HG03045 (cell line): Measurements from ENCODE around the gene CDCP1.

ENCODE experiments used
- ATAC-seq: cut with Tn5 transposase; IDR thresholded peaks from one replicate; pipeline ENCODE4 v1.9.1; 2021; ENCODE audit warnings: mild to moderate bottlenecking, moderate library complexity; ENCODE audit not compliant: unreplicated experiment

The CDCP1 gene, protein sequence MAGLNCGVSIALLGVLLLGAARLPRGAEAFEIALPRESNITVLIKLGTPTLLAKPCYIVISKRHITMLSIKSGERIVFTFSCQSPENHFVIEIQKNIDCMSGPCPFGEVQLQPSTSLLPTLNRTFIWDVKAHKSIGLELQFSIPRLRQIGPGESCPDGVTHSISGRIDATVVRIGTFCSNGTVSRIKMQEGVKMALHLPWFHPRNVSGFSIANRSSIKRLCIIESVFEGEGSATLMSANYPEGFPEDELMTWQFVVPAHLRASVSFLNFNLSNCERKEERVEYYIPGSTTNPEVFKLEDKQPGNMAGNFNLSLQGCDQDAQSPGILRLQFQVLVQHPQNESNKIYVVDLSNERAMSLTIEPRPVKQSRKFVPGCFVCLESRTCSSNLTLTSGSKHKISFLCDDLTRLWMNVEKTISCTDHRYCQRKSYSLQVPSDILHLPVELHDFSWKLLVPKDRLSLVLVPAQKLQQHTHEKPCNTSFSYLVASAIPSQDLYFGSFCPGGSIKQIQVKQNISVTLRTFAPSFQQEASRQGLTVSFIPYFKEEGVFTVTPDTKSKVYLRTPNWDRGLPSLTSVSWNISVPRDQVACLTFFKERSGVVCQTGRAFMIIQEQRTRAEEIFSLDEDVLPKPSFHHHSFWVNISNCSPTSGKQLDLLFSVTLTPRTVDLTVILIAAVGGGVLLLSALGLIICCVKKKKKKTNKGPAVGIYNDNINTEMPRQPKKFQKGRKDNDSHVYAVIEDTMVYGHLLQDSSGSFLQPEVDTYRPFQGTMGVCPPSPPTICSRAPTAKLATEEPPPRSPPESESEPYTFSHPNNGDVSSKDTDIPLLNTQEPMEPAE

DNA sequence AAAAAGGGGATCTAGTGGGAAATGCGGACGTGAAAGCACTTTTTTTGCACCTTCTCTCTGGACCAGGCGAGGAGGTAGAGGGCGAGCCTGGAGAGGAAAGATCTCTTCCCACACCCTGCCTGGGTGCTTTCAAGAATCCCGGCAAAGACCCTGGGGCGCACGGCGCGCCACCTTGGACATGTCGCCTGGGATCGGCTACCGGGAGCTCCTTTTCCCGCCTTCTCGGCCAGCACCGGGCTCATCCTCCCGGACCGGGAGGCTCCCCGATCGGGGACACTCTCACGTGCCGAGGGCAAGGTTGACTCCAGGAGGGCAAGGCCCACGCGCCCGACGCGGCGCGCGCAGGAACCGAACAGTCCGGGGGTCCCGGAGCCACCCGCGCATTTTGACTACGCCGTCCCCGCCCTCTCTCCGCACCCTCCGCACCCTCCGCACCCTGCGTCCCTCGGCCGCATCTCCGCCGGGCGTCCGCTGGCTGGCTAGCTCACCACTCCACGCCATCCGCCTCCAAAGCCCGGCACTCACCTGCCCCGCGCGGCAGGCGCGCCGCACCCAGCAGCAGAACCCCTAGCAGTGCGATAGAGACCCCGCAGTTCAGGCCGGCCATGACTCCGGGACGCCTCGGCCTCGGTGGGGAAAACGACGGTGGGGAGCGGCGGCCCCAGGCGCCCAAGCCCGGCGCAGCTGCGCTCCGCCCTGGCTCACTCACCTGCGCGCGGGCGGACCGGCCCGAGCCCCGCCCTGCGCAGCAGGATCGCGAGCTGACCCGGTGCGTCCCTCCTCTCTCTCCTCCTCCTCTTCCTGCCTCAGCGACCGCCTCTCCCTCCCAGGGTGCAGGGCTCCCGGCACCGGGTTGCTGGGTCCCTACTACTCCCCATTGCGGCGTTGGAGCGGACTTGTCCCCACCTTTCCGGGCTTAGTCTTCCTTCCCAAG lies at the start of gene CDCP1:
Gene CDCP1 (minus strand): TSS at position 698 of the 934 bp plus-strand sequence. CDS start 91 bp downstream, at position 607.
- no peak for ATAC-seq

DNA sequence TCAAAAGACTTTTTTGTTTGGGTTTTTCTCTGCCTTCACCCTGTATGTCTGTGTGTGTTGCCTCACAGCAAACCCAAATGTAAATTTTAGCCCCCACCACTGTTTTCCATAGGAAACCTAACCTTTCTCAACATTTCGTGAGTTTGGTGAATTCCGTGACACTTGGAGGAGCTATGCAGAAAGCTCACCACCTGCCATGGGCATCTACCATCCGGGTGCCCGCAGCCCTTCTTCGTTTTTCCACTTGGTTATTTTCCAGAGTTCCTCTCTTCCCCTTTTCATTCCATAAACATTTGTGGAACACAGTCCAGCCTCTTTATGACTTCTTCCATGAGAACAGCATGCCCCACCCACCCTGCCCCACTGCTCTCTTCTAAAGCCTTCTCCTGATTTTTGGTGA lies 48.6 kb upstream of the CDCP1 start:
- no peak for ATAC-seq

DNA sequence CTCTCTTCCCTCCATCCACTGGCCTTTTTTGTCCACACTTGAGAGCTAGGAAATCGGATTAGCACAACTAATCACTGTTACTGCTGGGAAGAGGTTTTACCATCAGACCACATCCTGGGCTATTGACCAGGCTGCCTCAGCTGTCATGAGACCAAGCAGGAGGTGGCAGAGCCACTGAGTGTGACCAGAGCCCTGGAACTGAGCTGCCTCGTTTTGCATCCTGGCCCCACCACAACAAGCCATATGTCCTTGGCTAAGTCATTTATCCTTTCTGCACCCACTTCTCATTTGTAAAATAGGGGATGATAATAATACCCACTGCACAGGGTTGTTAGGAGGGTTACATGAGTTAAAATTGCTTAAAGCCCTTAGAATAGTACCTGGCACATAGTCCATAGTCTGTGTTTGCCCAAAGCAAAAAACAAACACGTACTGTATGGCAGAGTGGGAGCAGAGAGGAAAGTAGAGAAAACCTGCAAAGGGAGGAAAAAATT lies 45.8 kb upstream of the CDCP1 start:
- ATAC-seq: no peak

DNA sequence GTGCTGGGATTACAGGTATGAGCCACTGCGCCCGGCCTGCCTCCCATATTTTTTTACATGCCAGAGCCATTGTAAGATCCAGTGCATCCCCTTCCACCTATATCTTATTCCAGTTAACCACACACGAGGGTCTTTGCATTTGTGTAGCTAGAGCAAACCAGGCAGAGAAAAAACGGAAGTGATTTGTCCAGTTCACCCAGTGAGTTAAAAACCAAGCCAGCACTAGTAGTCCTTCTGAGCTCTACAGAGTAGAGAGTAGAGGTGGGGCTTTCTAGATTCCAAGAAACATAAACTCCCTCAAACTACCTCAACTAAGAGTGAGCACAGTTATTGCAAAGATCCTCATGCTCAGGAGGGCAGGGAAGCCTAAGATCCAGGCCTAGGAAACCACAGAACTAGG lies 45.2 kb upstream of the CDCP1 start:
- no peak for ATAC-seq

DNA sequence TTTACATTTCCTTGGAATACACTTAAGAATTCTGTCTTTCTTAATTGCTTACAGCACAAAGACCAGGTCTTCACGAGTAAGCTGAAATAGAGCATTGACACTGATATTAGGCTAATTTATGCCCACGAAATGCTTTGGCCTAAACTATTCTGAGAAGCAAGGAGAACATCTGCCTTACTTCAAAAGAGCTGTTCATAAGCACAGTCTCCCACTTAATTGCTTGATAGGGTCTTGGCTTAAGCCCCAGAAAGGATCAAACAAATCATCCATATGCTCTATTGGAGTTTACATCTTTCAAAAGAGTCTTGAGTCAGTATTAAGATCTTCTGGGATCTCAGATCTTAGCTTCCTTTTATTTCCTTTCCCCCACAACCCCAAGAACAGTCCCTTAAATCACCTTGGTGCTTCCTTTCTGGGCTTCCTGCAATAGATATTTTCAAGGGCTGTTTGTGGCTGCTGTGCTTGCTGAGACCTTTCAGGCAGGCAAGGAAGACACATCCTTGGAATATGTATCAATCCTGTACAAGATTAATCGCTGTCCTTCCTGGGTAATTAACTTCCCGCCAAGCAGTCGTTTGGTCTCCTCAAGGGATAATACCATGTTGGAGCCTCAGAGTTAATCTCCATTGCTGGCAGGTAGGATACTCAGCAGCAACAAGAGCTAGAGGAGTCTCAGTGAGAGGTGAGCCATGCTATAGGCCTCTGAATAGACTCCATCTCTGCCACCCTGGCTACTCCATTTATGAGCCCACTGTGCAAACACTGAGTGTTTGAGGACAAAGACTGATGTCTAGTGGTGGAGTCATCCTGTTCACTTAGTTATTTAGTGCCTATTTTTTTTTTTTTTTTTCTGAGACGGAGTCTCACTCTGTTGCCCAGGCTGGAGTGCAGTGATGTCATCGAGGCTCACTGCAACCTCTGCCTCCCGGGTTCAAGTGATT lies 42.8 kb upstream of the CDCP1 start:
- no peak for ATAC-seq

DNA sequence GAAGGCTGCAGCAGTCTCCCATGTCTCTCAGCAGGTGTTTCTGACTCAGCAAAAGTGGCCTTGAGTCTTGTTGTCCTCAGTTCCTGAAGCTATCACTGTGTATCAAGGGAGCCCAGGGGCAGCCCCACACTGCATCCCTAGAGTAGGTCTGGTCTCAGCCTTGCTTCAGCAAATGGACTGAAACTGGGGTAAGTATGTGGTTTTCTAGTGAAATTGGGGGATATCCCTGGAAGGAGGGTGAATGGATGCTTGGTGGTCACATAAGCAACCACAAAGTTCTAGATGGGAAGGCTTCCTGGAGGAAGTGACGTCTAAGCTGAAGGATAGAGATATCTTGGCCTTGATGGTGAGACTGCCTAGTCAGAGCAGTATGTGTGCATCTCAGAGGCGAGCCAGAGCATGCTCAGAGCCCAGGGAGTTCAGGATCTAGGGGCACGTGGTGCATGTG lies 41.5 kb upstream of the CDCP1 start:
- ATAC-seq: no peak

DNA sequence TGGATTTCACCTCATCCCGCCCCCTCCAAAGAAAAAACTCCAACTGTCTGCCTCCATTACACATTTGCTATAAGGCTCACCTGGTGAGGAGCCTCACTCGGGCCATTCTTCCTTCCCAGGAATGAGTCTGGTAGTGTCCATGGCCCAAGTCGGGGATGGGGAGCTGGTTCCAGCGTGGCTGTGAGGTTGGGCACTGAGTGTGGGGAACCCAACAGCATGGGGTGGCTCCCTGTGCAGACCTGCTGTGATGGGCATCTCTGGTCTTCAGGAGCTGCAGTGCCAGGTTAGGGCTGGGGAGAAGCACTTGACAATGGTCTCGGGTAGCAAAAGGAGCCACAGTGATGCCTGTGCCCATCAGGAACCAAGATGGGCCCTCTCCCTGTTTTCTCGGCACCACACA lies 40.7 kb upstream of the CDCP1 start:
- ATAC-seq: no peak

DNA sequence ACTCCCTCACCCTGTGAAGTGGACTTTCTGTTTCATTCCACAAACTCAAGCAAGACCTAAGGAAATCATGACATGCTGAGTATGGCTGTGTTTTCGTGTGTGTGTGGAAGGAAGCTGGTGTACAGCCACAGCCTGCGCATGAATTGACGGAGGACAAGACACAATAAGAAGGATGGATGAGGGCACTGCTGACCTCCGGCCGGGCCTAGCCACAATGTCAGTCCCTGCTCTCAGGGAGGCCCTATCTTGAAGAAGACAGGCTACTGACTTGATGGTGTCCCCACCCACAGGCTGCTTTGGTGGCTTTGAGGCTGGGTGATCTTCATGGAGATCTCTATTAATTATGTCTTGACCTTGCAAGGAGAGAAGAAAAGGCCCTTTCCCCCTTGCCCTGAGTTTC lies 39.3 kb upstream of the CDCP1 start:
- no peak for ATAC-seq

DNA sequence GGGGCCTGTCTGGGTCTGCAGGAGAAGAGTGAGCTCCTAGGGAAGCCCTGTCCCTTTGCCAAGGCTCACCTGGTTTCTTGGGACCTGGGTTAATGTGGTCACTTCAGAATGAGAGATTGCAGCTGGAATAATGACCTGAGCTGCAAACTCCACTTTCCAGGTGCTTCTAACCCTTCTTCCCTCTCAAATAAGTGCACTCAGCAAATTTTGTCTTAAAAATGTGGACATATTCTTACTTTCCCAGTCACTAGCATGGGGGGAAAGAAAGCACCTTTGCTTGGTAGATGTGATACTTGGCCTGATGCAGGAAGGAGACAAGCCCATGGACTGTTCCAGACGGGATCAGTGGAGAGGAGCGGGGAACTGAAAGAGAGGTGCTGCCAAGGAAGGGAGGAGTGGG lies 38.9 kb upstream of the CDCP1 start:
- no peak for ATAC-seq

DNA sequence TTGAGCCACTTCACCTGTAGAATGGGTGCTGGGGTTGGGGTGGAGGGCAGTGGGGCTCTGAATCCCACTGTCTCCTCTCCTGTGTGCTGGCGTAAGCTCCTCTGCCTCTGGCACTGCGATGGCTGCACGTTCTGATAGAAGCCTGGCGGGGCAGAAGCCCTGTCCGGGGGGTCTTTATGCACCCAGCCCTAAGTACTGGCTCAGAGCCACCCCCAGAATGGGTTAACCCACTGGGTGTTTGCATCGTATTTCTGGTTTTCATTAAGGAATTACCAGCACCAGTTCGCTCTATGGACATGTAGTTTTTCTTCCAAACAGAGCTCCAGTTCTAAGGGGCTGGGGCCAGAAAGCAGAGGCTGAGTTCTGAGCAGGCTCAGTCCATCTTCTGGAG lies 37.7 kb upstream of the CDCP1 start:
- no peak for ATAC-seq

DNA sequence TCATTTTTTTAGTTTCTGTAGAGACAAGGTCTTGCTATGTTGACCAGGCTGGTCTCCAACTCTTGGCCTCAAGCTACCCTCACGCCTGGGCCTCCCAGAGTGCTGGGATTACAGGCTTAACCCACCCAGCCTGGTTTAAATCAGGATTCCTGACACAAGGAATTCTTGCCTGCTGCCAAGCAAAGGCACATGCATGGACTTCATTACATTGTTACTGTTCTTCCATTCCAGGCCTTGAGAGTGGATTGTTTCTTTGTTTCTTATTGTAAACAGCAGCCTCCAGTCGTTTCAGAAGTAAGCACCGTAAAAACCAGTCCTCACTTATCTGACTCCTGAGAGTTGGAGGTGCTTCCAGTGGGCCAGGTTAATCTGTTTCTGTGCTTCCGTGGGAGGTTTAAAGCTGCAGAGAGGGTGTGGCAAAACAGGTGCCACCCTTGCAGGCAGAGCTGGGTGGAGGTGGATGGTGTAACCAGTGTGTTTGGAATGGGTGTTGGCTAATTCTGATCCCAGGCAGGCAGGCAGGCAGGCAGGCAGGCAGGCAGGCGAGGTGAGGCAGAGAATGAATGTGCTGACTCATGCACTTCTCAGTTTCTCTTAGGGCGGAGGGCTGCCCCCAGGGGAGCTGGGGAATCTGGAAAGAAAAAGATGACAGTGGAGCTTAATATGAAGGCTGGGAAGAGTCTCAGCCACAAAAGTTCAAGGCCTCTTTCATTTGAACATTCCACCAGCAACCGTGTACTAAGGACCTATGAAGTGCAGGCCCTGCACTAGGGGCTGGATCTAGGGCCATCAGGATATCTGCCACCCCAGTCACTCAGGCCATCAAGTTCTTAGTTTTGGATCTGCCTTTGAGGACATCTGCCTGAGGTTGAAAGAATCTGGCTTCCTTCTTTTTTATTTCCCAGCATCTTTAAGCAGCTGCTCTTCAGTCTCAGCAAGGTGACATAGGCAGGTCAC lies 37.0 kb upstream of the CDCP1 start:
- no peak for ATAC-seq

DNA sequence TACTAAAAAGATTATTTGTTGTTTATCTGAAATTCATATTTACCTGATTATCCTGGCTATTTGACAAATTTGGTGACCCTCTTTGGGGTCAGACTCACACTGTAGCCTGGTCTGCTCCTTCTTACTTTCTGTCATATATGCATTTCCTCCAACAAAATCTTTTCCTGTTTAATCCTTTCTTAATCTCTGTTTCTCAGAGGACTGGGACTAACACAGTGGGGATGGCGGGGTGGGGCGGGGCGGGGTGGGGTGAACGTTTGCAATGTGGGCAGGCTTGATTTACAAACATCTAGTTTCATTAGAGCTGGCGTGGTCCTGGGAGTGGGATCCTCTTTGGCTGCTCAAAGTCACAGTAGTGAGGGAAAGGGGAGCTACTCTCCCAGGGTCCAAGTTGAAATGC lies 35.3 kb upstream of the CDCP1 start:
- ATAC-seq: no peak

DNA sequence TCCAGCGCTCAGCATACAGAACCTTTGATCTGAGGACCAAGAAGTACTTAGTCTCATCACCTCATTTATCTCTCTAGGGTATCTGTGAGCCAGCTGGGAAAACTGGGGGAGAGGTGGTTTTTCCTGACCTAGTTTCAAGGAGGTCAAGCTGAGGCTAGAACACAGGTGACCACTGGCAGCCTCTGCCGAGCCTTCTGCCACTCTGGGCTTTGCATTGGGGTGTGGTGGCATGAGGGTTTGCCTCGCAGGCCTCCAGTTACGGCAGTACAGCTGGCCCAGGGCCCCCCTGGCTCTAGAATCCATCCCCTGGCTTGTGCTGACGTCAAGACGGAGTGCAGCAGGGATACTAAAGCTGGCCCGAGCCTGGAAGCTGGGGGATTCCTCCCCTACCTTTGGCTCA lies 34.7 kb upstream of the CDCP1 start:
- ATAC-seq: no peak

DNA sequence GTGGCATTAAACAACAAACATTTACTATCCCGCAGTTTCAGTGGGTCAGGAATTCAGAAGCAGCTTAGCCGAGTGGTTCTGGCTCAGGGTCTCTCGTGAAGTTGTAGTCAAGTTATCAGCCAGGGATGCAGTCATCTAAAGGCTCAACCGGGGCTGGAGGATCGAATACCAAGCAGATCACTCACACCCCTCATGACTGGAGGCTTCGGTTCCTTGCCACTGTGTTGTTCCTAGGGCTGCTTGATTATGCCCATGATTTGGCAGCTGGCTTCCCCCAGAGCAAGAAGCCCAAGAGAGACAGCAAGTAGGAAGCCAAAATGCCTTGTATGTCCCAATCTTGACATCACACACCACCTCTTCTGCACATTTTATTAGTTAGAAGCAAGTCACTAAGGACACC lies 33.9 kb upstream of the CDCP1 start:
- no peak for ATAC-seq

DNA sequence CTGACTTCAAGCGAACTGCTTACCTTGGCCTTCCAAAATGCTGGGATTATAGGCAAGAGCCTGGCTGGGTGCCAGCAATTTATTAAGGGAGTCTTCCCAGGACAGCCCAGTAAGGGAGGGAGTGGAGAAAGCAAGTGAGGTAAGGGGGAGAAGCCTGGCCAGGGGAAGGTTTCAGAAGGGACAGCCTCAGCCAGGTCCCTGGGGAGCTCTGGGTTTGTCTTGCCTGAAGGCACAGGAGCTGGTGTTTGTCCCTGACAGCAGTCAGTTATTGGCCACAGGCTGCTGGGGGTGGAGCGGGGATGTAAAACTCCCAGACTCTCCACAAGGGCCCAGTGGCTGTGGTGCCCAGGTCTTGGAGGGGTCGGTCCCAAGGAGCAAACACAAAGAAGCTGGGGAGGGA lies 33.0 kb upstream of the CDCP1 start:
- no peak for ATAC-seq

DNA sequence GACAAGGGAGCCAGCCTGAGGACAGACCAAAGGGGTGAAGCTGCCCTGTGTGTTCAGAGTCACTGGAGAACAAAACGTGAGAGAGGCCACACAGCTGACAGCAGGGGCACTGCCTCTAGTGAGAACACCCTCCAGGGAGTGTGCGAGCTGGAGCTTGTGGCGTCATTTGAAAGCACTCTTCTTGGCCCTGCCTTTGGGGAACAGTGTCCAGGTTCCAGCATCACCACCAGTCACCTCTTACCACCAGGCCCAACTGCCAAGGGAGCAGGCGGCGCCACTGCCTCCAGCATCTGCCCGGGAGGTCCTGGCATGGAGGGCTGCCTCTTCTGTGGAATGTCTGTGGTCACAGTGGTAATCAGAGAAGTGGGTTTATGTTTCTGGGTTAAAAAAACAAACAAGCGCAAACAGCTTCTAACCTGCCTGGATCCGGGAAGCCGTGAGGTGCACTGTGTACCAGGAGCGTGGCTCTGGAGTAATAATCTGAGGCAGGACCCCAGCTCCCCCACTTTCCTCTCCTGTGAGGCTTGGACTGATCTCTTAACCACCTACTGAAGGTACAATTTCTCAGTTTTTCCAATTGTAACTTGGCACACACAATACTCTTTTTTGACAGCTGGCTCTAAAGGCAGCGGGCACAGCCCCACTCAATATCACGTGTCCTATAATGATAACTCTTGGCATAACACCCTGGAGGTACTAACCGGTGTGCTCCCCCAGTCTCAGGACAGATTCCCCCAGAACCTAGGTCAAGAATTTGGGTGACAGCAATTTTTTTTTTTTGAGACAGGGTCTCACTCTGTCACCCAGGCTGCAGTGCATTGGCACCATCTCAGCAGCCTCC lies 32.2 kb upstream of the CDCP1 start:
- no peak for ATAC-seq

DNA sequence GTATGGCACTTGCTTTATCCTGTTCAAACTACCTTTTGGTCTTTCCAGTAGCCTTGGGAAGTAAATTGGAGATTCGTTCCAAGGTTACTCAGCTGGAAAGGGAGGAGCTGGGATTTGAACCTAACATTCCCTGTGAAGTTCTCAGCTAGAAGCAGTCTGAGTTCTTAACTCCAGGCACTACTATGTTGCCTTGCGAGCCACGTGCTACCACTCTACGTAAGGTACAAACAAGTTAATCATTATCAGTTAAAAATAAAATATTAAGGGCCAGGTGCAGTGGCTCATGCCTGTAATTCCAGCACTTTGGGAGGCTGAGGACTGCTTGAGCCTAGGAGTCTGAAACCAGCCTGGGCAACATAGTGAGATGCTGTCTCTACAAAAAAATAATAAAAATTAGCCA lies 30.7 kb upstream of the CDCP1 start:
- ATAC-seq: no peak

DNA sequence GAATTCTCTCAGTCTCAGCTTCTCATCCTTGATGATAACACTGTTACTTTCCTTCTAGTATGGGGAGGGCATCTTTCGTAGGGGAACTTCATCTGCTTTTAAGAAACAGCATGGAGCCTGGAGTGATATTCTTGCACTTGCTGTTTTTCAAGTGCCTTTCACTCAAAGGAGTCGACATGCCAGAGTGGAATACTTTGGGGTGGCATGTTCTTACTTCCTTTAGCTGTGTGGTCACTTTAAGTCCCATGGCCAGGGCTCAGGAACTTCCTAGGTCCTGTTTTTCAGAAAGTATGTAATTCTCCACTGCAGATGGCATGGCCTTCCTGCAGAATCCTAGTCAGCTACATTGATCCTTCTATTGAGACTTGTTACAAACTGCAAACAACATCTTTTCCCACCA lies 28.1 kb upstream of the CDCP1 start:
- no peak for ATAC-seq
